Common myeloid progenitor, CD34-positive (primary cell): Measurements from ENCODE around the gene NCS1.

Experiments used
- CTCF ChIA-PET: fragments of 350-600 bp; sonication (Branson Sonifier 250); formaldehyde crosslinking; loops from one replicate; lab custom pipeline; 2021; ENCODE audit warnings: antibody characterized with exemption; lab: Charles Lee
- POLR2A ChIA-PET: fragments of 350-600 bp; sonication (Branson Sonifier 250); formaldehyde crosslinking; loops from one replicate; lab custom pipeline; 2021; ENCODE audit warnings: antibody characterized with exemption; lab: Charles Lee
- DNase-seq, 3 donors: peaks; one replicate each; pipeline versions ENCODE4 v3.0.0 to v3.0.0-alpha.2; 2013
- H3K27ac ChIP-seq, 2 experiments: 1 replicate in 1 of 2; 2 replicates in 1 of 2; pipeline ENCODE4 v1.7.0; 2013; ENCODE audit warnings: inconsistent platforms in 2 of 2, low read length in 2 of 2, mild to moderate bottlenecking in 2 of 2, low read depth in 1 of 2, moderate library complexity in 1 of 2; ENCODE audit not compliant: severe bottlenecking in 2 of 2, insufficient read depth in 1 of 2, poor library complexity in 1 of 2
- H3K27me3 ChIP-seq, 5 experiments: replicated peaks in 2 of 5; 1 replicate in 3 of 5; 2 replicates in 2 of 5; pipeline versions ENCODE4 v1.6.1 to v1.7.0; 2013; ENCODE audit warnings: low read length in 4 of 5, mild to moderate bottlenecking in 2 of 5, moderate library complexity in 2 of 5, inconsistent platforms in 1 of 5; ENCODE audit not compliant: insufficient read depth in 5 of 5, control insufficient read depth in 4 of 5
- H3K36me3 ChIP-seq, 4 experiments: 1 replicate in 2 of 4; 2 replicates in 2 of 4; pipeline versions ENCODE4 v1.6.1 to v1.7.0; 2013; ENCODE audit warnings: low read length in 3 of 4, control low read depth in 1 of 4, mild to moderate bottlenecking in 1 of 4; ENCODE audit not compliant: control insufficient read depth in 4 of 4, insufficient read depth in 4 of 4
- H3K4me1 ChIP-seq, 4 experiments: 1 replicate in 3 of 4; 2 replicates in 1 of 4; pipeline versions ENCODE4 v1.6.1 to v1.7.1; 2013; ENCODE audit warnings: low read length in 3 of 4, mild to moderate bottlenecking in 3 of 4, control low read depth in 1 of 4, inconsistent platforms in 1 of 4, moderate library complexity in 1 of 4; ENCODE audit not compliant: control insufficient read depth in 4 of 4, insufficient read depth in 4 of 4; ENCODE audit errors: control extremely low read depth in 1 of 4
- H3K4me3 ChIP-seq, 7 experiments: 1 replicate in 4 of 7; 2 replicates in 3 of 7; pipeline versions ENCODE4 v1.5.1 to v1.7.0; 2013; ENCODE audit warnings: mild to moderate bottlenecking in 7 of 7, low read length in 6 of 7, moderate library complexity in 6 of 7, inconsistent platforms in 2 of 7, low read depth in 2 of 7, control low read depth in 1 of 7; ENCODE audit not compliant: insufficient read depth in 4 of 7, control insufficient read depth in 1 of 7; ENCODE audit errors: extremely low read depth in 1 of 7
- H3K9me3 ChIP-seq, 5 experiments: 1 replicate in 4 of 5; 2 replicates in 1 of 5; pipeline versions ENCODE4 v1.6.1 to v1.7.1; 2013; ENCODE audit warnings: low read length in 4 of 5, mild to moderate bottlenecking in 2 of 5, inconsistent platforms in 1 of 5, low read depth in 1 of 5, moderate library complexity in 1 of 5; ENCODE audit not compliant: control insufficient read depth in 4 of 5, insufficient read depth in 2 of 5; ENCODE audit errors: control extremely low read depth in 1 of 5
- WGBS: methylation state at CpG from one replicate; pipeline ENCODE4 v1.1.5; 2013; ENCODE audit not compliant: insufficient coverage; 5-methylcytosine and 5-hydroxymethylcytosine counted together

Gene NCS1

GRCh38 chr9:130215341-130216119, 43.3 kb downstream of the NCS1 start:
- no peak overlapping the region for H3K4me3 ChIP-seq
- H3K36me3 ChIP-seq, result no peaks in the 10 kb centered on the region
- peaks cover 0 to 18% (median 2%) of the 10 kb centered on the region in 4 experiments for H3K4me1 ChIP-seq
- no peak overlapping the region for H3K27ac ChIP-seq
- no peaks in the 10 kb centered on the region for H3K27me3 ChIP-seq
- CTCF ChIA-PET, result no interaction called here
- POLR2A ChIA-PET, result no interaction called here
- no peaks in the 10 kb centered on the region for H3K9me3 ChIP-seq
- DNase-seq, result peak in 2 of 3 donors; percentile 16 to 49
- WGBS, result 75% methylated on average over 15 of the region's 16 CpGs

- WGBS, result 92% methylated on average over 9 of the region's 10 CpGs
- Histone ChIP-seq H3K4me1 (peaks cover 0 to 18% (median 2%) of the 10 kb centered on the region in 4 experiments), H3K27ac (no peak overlapping the region), H3K4me3 (no peak overlapping the region), H3K27me3 (no peaks in the 10 kb centered on the region), H3K36me3 (no peaks in the 10 kb centered on the region), H3K9me3 (no peaks in the 10 kb centered on the region)
- ChIA-PET POLR2A (no interaction called here), CTCF (interaction anchor here (1.5 kb wide), 1 partner anchor 11 kb away, joined by 5 read pairs; no protein-coding TSS in a partner anchor)
- no peak for DNase-seq
Observed at GRCh38 chr9:130217838-130218237, 45.6 kb downstream of the NCS1 start.

- no peak overlapping the region for H3K4me3 ChIP-seq
- WGBS, result 96% methylated on average over 12 of the region's 16 CpGs
- H3K4me1 ChIP-seq, result peaks cover 0 to 15% (median 2%) of the 10 kb centered on the region in 4 experiments
- DNase-seq, result no peak
- H3K27ac ChIP-seq, result no peak overlapping the region
- ChIA-PET CTCF (interaction anchor here (1.1 kb wide), 1 partner anchor 8 kb away, joined by 3 read pairs; no protein-coding TSS in a partner anchor), POLR2A (no interaction called here)
- no peaks in the 10 kb centered on the region for H3K36me3 ChIP-seq
- no peaks in the 10 kb centered on the region for H3K9me3 ChIP-seq
- H3K27me3 ChIP-seq, result no peaks in the 10 kb centered on the region
Observed at GRCh38 chr9:130219661-130220096, 47.5 kb downstream of the NCS1 start.

GRCh38 chr9:130220352-130220751, 48.1 kb downstream of the NCS1 start:
- H3K4me1 ChIP-seq, result peaks cover 0 to 9% (median 2%) of the 10 kb centered on the region in 4 experiments
- H3K4me3 ChIP-seq, result no peak overlapping the region
- H3K27me3 ChIP-seq, result no peaks in the 10 kb centered on the region
- no peaks in the 10 kb centered on the region for H3K9me3 ChIP-seq
- no peak overlapping the region for H3K27ac ChIP-seq
- POLR2A ChIA-PET, result no interaction called here
- whole genome bisulfite sequencing, result 60% methylated on average over 4 of the region's 9 CpGs
- no peak for DNase-seq
- no peaks in the 10 kb centered on the region for H3K36me3 ChIP-seq
- CTCF ChIA-PET, result interaction anchor here (1.1 kb wide), 1 partner anchor 9 kb away, joined by 3 read pairs; no protein-coding TSS in a partner anchor

- H3K4me3 ChIP-seq, result no peak overlapping the region
- no peaks in the 10 kb centered on the region for H3K36me3 ChIP-seq
- no peak overlapping the region for H3K27ac ChIP-seq
- ChIA-PET CTCF (interaction anchor here (1.2 kb wide), 1 partner anchor 10 kb away, joined by 3 read pairs; no protein-coding TSS in a partner anchor), POLR2A (interaction anchor here (0.5 kb wide), 1 partner anchor 96 kb away, joined by 5 read pairs; no protein-coding TSS in a partner anchor)
- DNase-seq, result no peak
- H3K4me1 ChIP-seq, result no peaks in the 10 kb centered on the region
- H3K27me3 ChIP-seq, result no peaks in the 10 kb centered on the region
- peaks cover 0 to 8% (median 3%) of the 10 kb centered on the region in 5 experiments for H3K9me3 ChIP-seq
- 100% methylated on average over 4 of the region's 9 CpGs for WGBS
Observed at GRCh38 chr9:130222833-130223232, 50.6 kb downstream of the NCS1 start.

GRCh38 chr9:130225071-130225470, 52.9 kb downstream of the NCS1 start:
- Histone ChIP-seq H3K27ac (no peak overlapping the region), H3K4me3 (no peak overlapping the region), H3K4me1 (no peaks in the 10 kb centered on the region), H3K36me3 (no peaks in the 10 kb centered on the region), H3K9me3 (peaks cover 0 to 14% (median 6%) of the 10 kb centered on the region in 5 experiments), H3K27me3 (no peaks in the 10 kb centered on the region)
- DNase-seq, result no peak
- ChIA-PET CTCF (interaction anchor here (1.2 kb wide), 1 partner anchor 118 kb away, joined by 3 read pairs; no protein-coding TSS in a partner anchor), POLR2A (no interaction called here)
- WGBS, result 94% methylated on average over 11 of the region's 11 CpGs

- Histone ChIP-seq H3K4me3 (no peak overlapping the region), H3K9me3 (peaks cover 0 to 14% (median 6%) of the 10 kb centered on the region in 5 experiments), H3K27ac (no peak overlapping the region), H3K36me3 (no peaks in the 10 kb centered on the region), H3K4me1 (no peaks in the 10 kb centered on the region), H3K27me3 (no peaks in the 10 kb centered on the region)
- ChIA-PET POLR2A (no interaction called here), CTCF (interaction anchor here (1.2 to 1.3 kb wide), 2 partner anchors 16 to 118 kb away, joined by 3 read pairs; no protein-coding TSS in a partner anchor)
- no peak for DNase-seq
- WGBS, result 96% methylated on average over 20 of the region's 20 CpGs
Observed at GRCh38 chr9:130225586-130225985, 53.4 kb downstream of the NCS1 start.
